IMR-90 (cell line): ENCODE measurements around the gene GRAMD4. TPM values are rescaled to one million over a fixed set of nuclear protein-coding genes. Genes with fewer than 3 reads are reported as not detected.

Experiments
- ATAC-seq: fragments of 200-7000 bp; cut with Tn5 transposase; 2 replicates; pipeline ENCODE4 v1.9.1; 2020; ENCODE audit warnings: low read depth, mild to moderate bottlenecking, moderate library complexity
- BruUV-seq: library from RNA; stranded (reverse); fragments of 400-500 nt; replicated peaks from 2 replicates; lab custom pipeline; 2021; lab: Mats Ljungman, UMichigan
- CTCF ChIA-PET: fragments of 300-600 bp; formaldehyde crosslinking; extraction: SDS; loops from one replicate; lab custom pipeline; 2021; ENCODE audit warnings: antibody characterized with exemption; lab: Yijun Ruan, JAX
- POLR2A ChIA-PET: fragments of 300-600 bp; sonication (Branson Sonifier 250); formaldehyde crosslinking; loops from one replicate; lab custom pipeline; 2022; ENCODE audit warnings: antibody characterized with exemption; ENCODE audit not compliant: unreplicated experiment; lab: Charles Lee
- DNase-seq: peaks from one replicate; pipeline ENCODE4 v3.0.0; 2013
- H2AFZ ChIP-seq: replicated peaks from 2 replicates; pipeline ENCODE3; 2013; ENCODE audit warnings: low read length, mild to moderate bottlenecking; ENCODE audit not compliant: poor library complexity
- H2AK5ac ChIP-seq: 2 replicates; pipeline ENCODE4 v1.6.1; 2013; ENCODE audit warnings: low read depth, low read length, inconsistent platforms
- H2AK9ac ChIP-seq: replicated peaks from 2 replicates; pipeline ENCODE3; 2013; ENCODE audit warnings: mild to moderate bottlenecking, low read depth, low read length, moderate library complexity; ENCODE audit not compliant: poor library complexity
- H2BK120ac ChIP-seq: 2 replicates; pipeline ENCODE4 v1.6.1; 2013; ENCODE audit warnings: low read depth, low read length, inconsistent platforms
- H2BK15ac ChIP-seq: 3 replicates; pipeline ENCODE4 v1.6.1; 2013; ENCODE audit warnings: low read depth, low read length, inconsistent platforms
- H2BK20ac ChIP-seq: 2 replicates; pipeline ENCODE4 v1.6.1; 2013; ENCODE audit warnings: low read depth, mild to moderate bottlenecking, inconsistent platforms, low read length, moderate library complexity
- H2BK5ac ChIP-seq: 2 replicates; pipeline ENCODE4 v1.6.1; 2013; ENCODE audit warnings: mild to moderate bottlenecking, low read depth, low read length, inconsistent platforms; ENCODE audit not compliant: poor library complexity, severe bottlenecking
- H3K14ac ChIP-seq: replicated peaks from 2 replicates; pipeline ENCODE4 v1.6.1; 2013; ENCODE audit warnings: low read depth, low read length, inconsistent platforms
- H3K18ac ChIP-seq: 2 replicates; pipeline ENCODE4 v1.6.1; 2013; ENCODE audit warnings: low read depth, low read length, control low read depth
- H3K23ac ChIP-seq: 2 replicates; pipeline ENCODE4 v1.6.1; 2013; ENCODE audit warnings: low read depth, low read length, inconsistent platforms
- H3K27ac ChIP-seq: 2 replicates; pipeline ENCODE4 v1.5.1; 2013; ENCODE audit warnings: mild to moderate bottlenecking, control low read depth, low read length; ENCODE audit not compliant: insufficient read depth
- H3K27me3 ChIP-seq: 2 replicates; pipeline ENCODE4 v1.6.1; 2013; ENCODE audit warnings: low read length; ENCODE audit not compliant: control insufficient read depth, insufficient read depth
- H3K36me3 ChIP-seq: 2 replicates; pipeline ENCODE4 v1.6.1; 2013; ENCODE audit warnings: low read length, mixed read lengths; ENCODE audit not compliant: control insufficient read depth, insufficient read depth
- H3K4ac ChIP-seq: 2 replicates; pipeline ENCODE4 v1.6.1; 2013; ENCODE audit warnings: low read depth, low read length, inconsistent platforms
- H3K4me1 ChIP-seq: 2 replicates; pipeline ENCODE4 v1.6.1; 2013; ENCODE audit warnings: low read length, mixed read lengths; ENCODE audit not compliant: control insufficient read depth, insufficient read depth
- H3K4me2 ChIP-seq: 2 replicates; pipeline ENCODE4 v1.6.1; 2013; ENCODE audit warnings: low read depth, mild to moderate bottlenecking, control low read depth, low read length, moderate library complexity
- H3K4me3 ChIP-seq: 2 replicates; pipeline ENCODE4 v1.5.1; 2013; ENCODE audit warnings: low read depth, mild to moderate bottlenecking, control low read depth, low read length, moderate library complexity; ENCODE audit not compliant: insufficient read depth
- H3K56ac ChIP-seq: 2 replicates; pipeline ENCODE4 v1.6.1; 2013; ENCODE audit warnings: low read length, inconsistent platforms; ENCODE audit not compliant: insufficient read depth; ENCODE audit errors: extremely low read depth
- H3K79me1 ChIP-seq, 2 experiments: 2 replicates each; pipeline ENCODE4 v1.6.1; 2013; ENCODE audit warnings: low read length in 2 of 2, inconsistent platforms in 1 of 2, low read depth in 1 of 2
- H3K9ac ChIP-seq: 2 replicates; pipeline ENCODE4 v1.6.1; 2013; ENCODE audit warnings: low read depth, low read length, control low read depth
- H3K9me1 ChIP-seq: 2 replicates; pipeline ENCODE4 v1.6.1; 2013; ENCODE audit warnings: low read length, inconsistent platforms; ENCODE audit not compliant: insufficient read depth
- H3K9me3 ChIP-seq: 2 replicates; pipeline ENCODE4 v1.6.1; 2013; ENCODE audit warnings: low read length; ENCODE audit not compliant: control insufficient read depth, insufficient read depth
- H4K20me1 ChIP-seq: 2 replicates; pipeline ENCODE4 v1.6.1; 2013; ENCODE audit warnings: low read length, inconsistent platforms; ENCODE audit not compliant: insufficient read depth
- H4K5ac ChIP-seq: 2 replicates; pipeline ENCODE4 v1.6.1; 2013; ENCODE audit warnings: mild to moderate bottlenecking, low read depth, low read length, control low read depth
- H4K8ac ChIP-seq, 2 experiments: 2 replicates each; pipeline ENCODE4 v1.6.1; 2013; ENCODE audit warnings: low read depth in 2 of 2, low read length in 2 of 2, control low read depth in 1 of 2, inconsistent platforms in 1 of 2
- H4K91ac ChIP-seq: 2 replicates; pipeline ENCODE4 v1.6.1; 2013; ENCODE audit warnings: low read depth, low read length, inconsistent platforms; ENCODE audit not compliant: insufficient read depth
- CEBPB ChIP-seq: IDR thresholded peaks from 2 replicates; pipeline ENCODE4 v1.6.1; 2012; ENCODE audit warnings: low read depth, low read length, improper control_type of control experiment
- ELK1 ChIP-seq: fragments of 150-350 bp; IDR thresholded peaks from 2 replicates; pipeline ENCODE4 v1.6.1; 2016; ENCODE audit warnings: low read depth, mild to moderate bottlenecking, low read length, moderate library complexity, borderline replicate concordance
- MAZ ChIP-seq: IDR thresholded peaks from 2 replicates; pipeline ENCODE4 v1.6.1; 2012; ENCODE audit warnings: low read depth, mild to moderate bottlenecking, low read length, improper control_type of control experiment, moderate library complexity, borderline replicate concordance
- POLR2A ChIP-seq: IDR thresholded peaks from 2 replicates; pipeline ENCODE4 v1.6.1; 2012; ENCODE audit warnings: mild to moderate bottlenecking, low read depth, low read length
- RCOR1 ChIP-seq: IDR thresholded peaks from 2 replicates; pipeline ENCODE4 v1.6.1; 2012; ENCODE audit warnings: mild to moderate bottlenecking, low read length, improper control_type of control experiment; ENCODE audit not compliant: insufficient replicate concordance
- WGBS, 2 experiments: methylation state at CpG; one replicate each; pipeline versions ENCODE4 v1.1.5 to v1.1.7; 2013; ENCODE audit warnings: missing lambda C conversion rate in 2 of 2; ENCODE audit not compliant: insufficient read length in 1 of 2; ENCODE audit errors: extremely low coverage in 2 of 2; 5-methylcytosine and 5-hydroxymethylcytosine counted together
- dilution Hi-C: fragments of 300-500 bp; cut with HindIII; formaldehyde crosslinking; loops from one replicate; pipeline ENCODE4 v1.14.3; 2018; ENCODE audit warnings: low sequenced_read_pairs; ENCODE audit not compliant: unreplicated experiment
- in situ Hi-C: fragments of 300-500 bp; cut with MboI; formaldehyde crosslinking; loops from 3 replicates; pipeline ENCODE4 v1.14.3; 2019; ENCODE audit warnings: low sequenced_read_pairs, inconsistent platforms, mixed read lengths
- intact Hi-C: fragments of 100-400 bp; cut with micrococcal nuclease; formaldehyde crosslinking; loops from 2 replicates; pipeline ENCODE4 v1.10.0; 2022
- polyA plus RNA-seq, 3 experiments: library from polyadenylated mRNA; depleted of rRNA; stranded (reverse); fragments of >200 nt; gene quantifications; 2 replicates each; pipeline ENCODE4 v1.2.3, GENCODE V29; 2012; ENCODE audit warnings: low replicate concordance in 1 of 3
- total RNA-seq: library from RNA; depleted of rRNA; stranded (reverse); fragments of >200 nt; gene quantifications from 2 replicates; pipeline ENCODE4 v1.2.3, GENCODE V29; 2012
- TF ChIP-seq, protein P1 (sequence below): fragments of 150-350 bp; IDR thresholded peaks from 2 replicates; pipeline ENCODE4 v1.6.1; 2017; ENCODE audit warnings: mild to moderate bottlenecking, antibody characterized with exemption, low read length, low read depth

GRAMD4 gene
- total and polyA plus RNA-seq, 2 of the 4 experiments (the other 2 are of a cell fraction) = 2.7 to 5.8 TPM

GRCh38 chr22:46587061-46587460 is 33.1 kb upstream of the GRAMD4 start:
- ChIA-PET CTCF (no interaction called here), POLR2A (no interaction called here)
- DNase-seq (no peak), ATAC-seq (no peak)
- TF ChIP-seq POLR2A (no peak), CEBPB (no peak), ELK1 (no peak), RCOR1 (no peak), MAZ (no peak)
- TF ChIP-seq, protein P1, sequence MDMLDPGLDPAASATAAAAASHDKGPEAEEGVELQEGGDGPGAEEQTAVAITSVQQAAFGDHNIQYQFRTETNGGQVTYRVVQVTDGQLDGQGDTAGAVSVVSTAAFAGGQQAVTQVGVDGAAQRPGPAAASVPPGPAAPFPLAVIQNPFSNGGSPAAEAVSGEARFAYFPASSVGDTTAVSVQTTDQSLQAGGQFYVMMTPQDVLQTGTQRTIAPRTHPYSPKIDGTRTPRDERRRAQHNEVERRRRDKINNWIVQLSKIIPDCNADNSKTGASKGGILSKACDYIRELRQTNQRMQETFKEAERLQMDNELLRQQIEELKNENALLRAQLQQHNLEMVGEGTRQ = no peak
- Histone ChIP-seq H2BK120ac (no peak overlapping the region), H3K18ac (no peak overlapping the region), H3K56ac (no peak overlapping the region), H3K9ac (no peak overlapping the region), H3K4ac (no peak overlapping the region), H3K27me3 (no peaks in the 10 kb centered on the region; the same call in 1 of the 2 replicates), H2AFZ (no peak overlapping the region), H3K4me2 (no peak overlapping the region), H4K5ac (no peak overlapping the region), H3K4me3 (no peak overlapping the region), H3K23ac (no peak overlapping the region), H4K20me1 (peaks cover 38% of the 10 kb centered on the region), H2BK20ac (no peak overlapping the region), H2AK9ac (no peak overlapping the region), H2BK5ac (no peak overlapping the region), H4K8ac (no peak overlapping the region), H3K79me1 (no peaks in the 10 kb centered on the region; a peak in 1 of 4 replicates), H2BK15ac (no peak overlapping the region), H3K36me3 (peaks cover 1% of the 10 kb centered on the region; the same call in 1 of the 2 replicates), H3K9me3 (no peaks in the 10 kb centered on the region), H4K91ac (no peak overlapping the region), H3K4me1 (peaks cover 8% of the 10 kb centered on the region), H3K27ac (no peak overlapping the region), H3K9me1 (no peaks in the 10 kb centered on the region), H3K14ac (no peak overlapping the region), H2AK5ac (no peak overlapping the region)
- BruUV-seq = no TSS peak
- in situ Hi-C loops (no loop called here), intact Hi-C loops (no loop called here), dilution Hi-C loops (no loop called here)
- 92% methylated on average over 2 of the region's 9 CpGs; no CpG with 5 or more reads in 1 of the 2 experiments for WGBS, 2 experiments
